HepG2 (cell line): Measurements from ENCODE around the gene ZBTB9. TPM values are rescaled to one million over a fixed set of nuclear protein-coding genes. Genes with fewer than 3 reads are reported as not detected.

Source experiments
- ARNT ChIP-seq: fragments of 450-650 bp; IDR thresholded peaks from 2 replicates; pipeline ENCODE4 v1.6.1; 2017
- CREM ChIP-seq, 2 experiments: sonication (generic) in 1 of 2; formaldehyde crosslinking in 1 of 2; IDR thresholded peaks; 2 replicates each; pipeline versions ENCODE4 v1.4.0 to v1.6.1; 2016 to 2020; ENCODE audit warnings: antibody characterized with exemption in 1 of 2, mild to moderate bottlenecking in 1 of 2, missing genetic modification reagents in 1 of 2
- MYC ChIP-seq: sonication (generic); formaldehyde crosslinking; IDR thresholded peaks from 2 replicates; pipeline ENCODE4 v1.9.0; 2021; ENCODE audit warnings: missing genetic modification reagents, borderline replicate concordance
- NR2F6 ChIP-seq, 2 experiments: IDR thresholded peaks; 2 replicates each; pipeline ENCODE4 v1.6.1; 2016; ENCODE audit warnings: antibody characterized with exemption in 1 of 2, mild to moderate bottlenecking in 1 of 2
- PATZ1 ChIP-seq: sonication (generic); formaldehyde crosslinking; IDR thresholded peaks from 2 replicates; pipeline ENCODE4 v1.4.0; 2020; ENCODE audit warnings: missing genetic modification reagents
- RARA ChIP-seq: IDR thresholded peaks from 2 replicates; pipeline ENCODE4 v1.6.1; 2016; ENCODE audit warnings: missing genetic modification reagents, missing compliant biosample characterization
- RXRA ChIP-seq: sonication (generic); formaldehyde crosslinking; IDR thresholded peaks from 2 replicates; pipeline ENCODE4 v1.5.1; 2020; ENCODE audit warnings: missing genetic modification reagents
- SNAPC2 ChIP-seq: sonication (generic); formaldehyde crosslinking; IDR thresholded peaks from 2 replicates; pipeline ENCODE4 v1.8.1; 2022; ENCODE audit warnings: mild to moderate bottlenecking, missing genetic modification reagents
- TSC22D2 ChIP-seq: sonication (generic); formaldehyde crosslinking; IDR thresholded peaks from 2 replicates; pipeline ENCODE4 v1.5.1; 2020; ENCODE audit warnings: missing genetic modification reagents, mild to moderate bottlenecking, borderline replicate concordance
- ZBED4 ChIP-seq: sonication (generic); formaldehyde crosslinking; IDR thresholded peaks from 2 replicates; pipeline ENCODE4 v1.4.0; 2020; ENCODE audit warnings: missing genetic modification reagents, borderline replicate concordance
- ZMAT3 ChIP-seq: sonication (generic); formaldehyde crosslinking; conservative IDR thresholded peaks from 2 replicates; pipeline ENCODE4 v1.7.0; 2021; ENCODE audit warnings: missing genetic modification reagents
- ZNF615 ChIP-seq: sonication (generic); formaldehyde crosslinking; IDR thresholded peaks from 2 replicates; pipeline ENCODE4 v1.5.0; 2020; ENCODE audit warnings: mild to moderate bottlenecking, missing genetic modification reagents, borderline replicate concordance
- ZNF782 ChIP-seq: sonication (generic); formaldehyde crosslinking; IDR thresholded peaks from 2 replicates; pipeline ENCODE4 v1.4.0; 2020; ENCODE audit warnings: missing genetic modification reagents, mild to moderate bottlenecking, borderline replicate concordance
- polyA plus RNA-seq, 8 experiments: library from polyadenylated mRNA; depleted of rRNA in 3 of 8; stranded (reverse) in 7 of 8; unstranded in 1 of 8; fragments of >200 nt; fragmentation: Illumina TruSeq in 4 of 8; extraction: Trizol in 4 of 8; gene quantifications; 2 replicates each; pipeline versions ENCODE4 v1.2.1 to v1.2.3, GENCODE V29; 2011 to 2016; ENCODE audit warnings: low read depth in 4 of 8, missing spikeins in 1 of 8, mixed read lengths in 1 of 8; ENCODE audit not compliant: insufficient read depth in 1 of 8
- total RNA-seq, 5 experiments: library from RNA; depleted of rRNA; stranded (reverse); fragments of >200 nt; fragmentation: Illumina TruSeq; extraction: Trizol; gene quantifications; 2 replicates each; pipeline ENCODE4 v1.2.3, GENCODE V29; 2016; ENCODE audit warnings: low read depth in 1 of 5
- TF ChIP-seq, protein P1 (sequence below): sonication (generic); formaldehyde crosslinking; IDR thresholded peaks from 2 replicates; pipeline ENCODE4 v1.4.0; 2020; ENCODE audit warnings: missing genetic modification reagents, mild to moderate bottlenecking, borderline replicate concordance
- TF ChIP-seq, protein P2 (sequence below): sonication (generic); formaldehyde crosslinking; IDR thresholded peaks from 2 replicates; pipeline ENCODE4 v1.5.0; 2020; ENCODE audit warnings: mild to moderate bottlenecking, missing genetic modification reagents
- TF ChIP-seq, protein P3 (sequence below): sonication (generic); formaldehyde crosslinking; IDR thresholded peaks from 2 replicates; pipeline ENCODE4 v1.9.0; 2021; ENCODE audit warnings: missing genetic modification reagents, mild to moderate bottlenecking, borderline replicate concordance

ZBTB9 gene
- total and polyA plus RNA-seq, 2 of the 13 experiments (the other 11 are each of a cell fraction or from before 2014, with no cell fraction given) = 5.3 to 9.2 TPM

- TF ChIP-seq CREM (IDR thresholded peaks at IDR 0.05) = peak; percentile 80
- peak; percentile 19; the same call in 1 of the 2 replicates for TF ChIP-seq CREM (CRISPR knock-in tag; IDR thresholded peaks at IDR 0.05)
- TF ChIP-seq TSC22D2 (CRISPR knock-in tag) = peak; percentile 92; the same call in 1 of the 2 replicates
- 0 out of 2 replicates have a peak, but pooled peaks have one; percentile 70 for TF ChIP-seq ZBED4 (CRISPR knock-in tag)
- peak; percentile 98; the same call in 1 of the 2 replicates for TF ChIP-seq SNAPC2 (CRISPR knock-in tag)
- no peak for TF ChIP-seq ZNF615
- peak; percentile 92 for TF ChIP-seq MYC (CRISPR knock-in tag)
- TF ChIP-seq, protein P1, sequence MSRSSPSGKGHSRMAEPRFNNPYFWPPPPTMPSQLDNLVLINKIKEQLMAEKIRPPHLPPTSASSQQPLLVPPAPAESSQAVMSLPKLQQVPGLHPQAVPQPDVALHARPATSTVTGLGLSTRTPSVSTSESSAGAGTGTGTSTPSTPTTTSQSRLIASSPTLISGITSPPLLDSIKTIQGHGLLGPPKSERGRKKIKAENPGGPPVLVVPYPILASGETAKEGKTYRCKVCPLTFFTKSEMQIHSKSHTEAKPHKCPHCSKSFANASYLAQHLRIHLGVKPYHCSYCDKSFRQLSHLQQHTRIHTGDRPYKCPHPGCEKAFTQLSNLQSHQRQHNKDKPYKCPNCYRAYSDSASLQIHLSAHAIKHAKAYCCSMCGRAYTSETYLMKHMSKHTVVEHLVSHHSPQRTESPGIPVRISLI = peak; percentile 66; the same call in 1 of the 2 replicates
- peak; percentile 87; the same call in 1 of the 2 replicates for TF ChIP-seq ZNF782 (CRISPR knock-in tag)
- TF ChIP-seq, protein P2, sequence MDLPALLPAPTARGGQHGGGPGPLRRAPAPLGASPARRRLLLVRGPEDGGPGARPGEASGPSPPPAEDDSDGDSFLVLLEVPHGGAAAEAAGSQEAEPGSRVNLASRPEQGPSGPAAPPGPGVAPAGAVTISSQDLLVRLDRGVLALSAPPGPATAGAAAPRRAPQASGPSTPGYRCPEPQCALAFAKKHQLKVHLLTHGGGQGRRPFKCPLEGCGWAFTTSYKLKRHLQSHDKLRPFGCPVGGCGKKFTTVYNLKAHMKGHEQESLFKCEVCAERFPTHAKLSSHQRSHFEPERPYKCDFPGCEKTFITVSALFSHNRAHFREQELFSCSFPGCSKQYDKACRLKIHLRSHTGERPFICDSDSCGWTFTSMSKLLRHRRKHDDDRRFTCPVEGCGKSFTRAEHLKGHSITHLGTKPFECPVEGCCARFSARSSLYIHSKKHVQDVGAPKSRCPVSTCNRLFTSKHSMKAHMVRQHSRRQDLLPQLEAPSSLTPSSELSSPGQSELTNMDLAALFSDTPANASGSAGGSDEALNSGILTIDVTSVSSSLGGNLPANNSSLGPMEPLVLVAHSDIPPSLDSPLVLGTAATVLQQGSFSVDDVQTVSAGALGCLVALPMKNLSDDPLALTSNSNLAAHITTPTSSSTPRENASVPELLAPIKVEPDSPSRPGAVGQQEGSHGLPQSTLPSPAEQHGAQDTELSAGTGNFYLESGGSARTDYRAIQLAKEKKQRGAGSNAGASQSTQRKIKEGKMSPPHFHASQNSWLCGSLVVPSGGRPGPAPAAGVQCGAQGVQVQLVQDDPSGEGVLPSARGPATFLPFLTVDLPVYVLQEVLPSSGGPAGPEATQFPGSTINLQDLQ (CRISPR knock-in tag) = no peak; the same call in 1 of the 2 replicates
- TF ChIP-seq NR2F6 (IDR thresholded peaks at IDR 0.05) = no peak
- TF ChIP-seq NR2F6 (CRISPR knock-in tag; IDR thresholded peaks at IDR 0.05) = no peak; the same call in 1 of the 2 replicates
- TF ChIP-seq, protein P3, sequence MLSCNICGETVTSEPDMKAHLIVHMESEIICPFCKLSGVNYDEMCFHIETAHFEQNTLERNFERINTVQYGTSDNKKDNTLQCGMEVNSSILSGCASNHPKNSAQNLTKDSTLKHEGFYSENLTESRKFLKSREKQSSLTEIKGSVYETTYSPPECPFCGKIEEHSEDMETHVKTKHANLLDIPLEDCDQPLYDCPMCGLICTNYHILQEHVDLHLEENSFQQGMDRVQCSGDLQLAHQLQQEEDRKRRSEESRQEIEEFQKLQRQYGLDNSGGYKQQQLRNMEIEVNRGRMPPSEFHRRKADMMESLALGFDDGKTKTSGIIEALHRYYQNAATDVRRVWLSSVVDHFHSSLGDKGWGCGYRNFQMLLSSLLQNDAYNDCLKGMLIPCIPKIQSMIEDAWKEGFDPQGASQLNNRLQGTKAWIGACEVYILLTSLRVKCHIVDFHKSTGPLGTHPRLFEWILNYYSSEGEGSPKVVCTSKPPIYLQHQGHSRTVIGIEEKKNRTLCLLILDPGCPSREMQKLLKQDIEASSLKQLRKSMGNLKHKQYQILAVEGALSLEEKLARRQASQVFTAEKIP (CRISPR knock-in tag) = no peak
- peak; percentile 50; the same call in 1 of the 2 replicates for TF ChIP-seq RXRA (CRISPR knock-in tag)
- peak; percentile 54; the same call in 1 of the 2 replicates for TF ChIP-seq RARA (CRISPR knock-in tag)
- TF ChIP-seq ZMAT3 = peak; percentile 97; the same call in 1 of the 2 replicates
- TF ChIP-seq ARNT = no peak
- peak; percentile 80 for TF ChIP-seq PATZ1
Measured at GRCh38 chr6:33410050-33410710, 44.2 kb upstream of the ZBTB9 start (continued).
